Activated naive CD4-positive, alpha-beta T cell treated with anti-CD3 and anti-CD28 coated beads, Interleukin-2, amount 10 ng/mL, durations not matched to agents 7 days and 5 days (primary cell): ENCODE results near the gene GDE1.
"Not testable (repeated sequence)": the region's sequence is repeated elsewhere in the genome, so short reads cannot be mapped to it uniquely, and the experiment has no call there.

Experiments
- CTCF ChIA-PET: fragments of 350-600 bp; sonication (Branson Sonifier 250); formaldehyde crosslinking; loops from one replicate; lab custom pipeline; 2021; ENCODE audit warnings: antibody characterized with exemption; lab: Charles Lee
- DNase-seq: peaks from one replicate; pipeline ENCODE4 v3.0.0-alpha.2; 2020
- H3K27ac Mint-ChIP-seq: one replicate; pipeline ENCODE4 v1.8.0; 2021; ENCODE audit warnings: mild to moderate bottlenecking, moderate library complexity, mixed read lengths
- H3K27me3 Mint-ChIP-seq: one replicate; pipeline ENCODE4 v1.8.0; 2021; ENCODE audit warnings: mild to moderate bottlenecking, mixed read lengths
- H3K36me3 Mint-ChIP-seq: one replicate; pipeline ENCODE4 v1.8.0; 2021; ENCODE audit warnings: mixed read lengths
- H3K4me1 Mint-ChIP-seq: one replicate; pipeline ENCODE4 v1.8.0; 2021; ENCODE audit warnings: mixed read lengths
- H3K4me3 Mint-ChIP-seq: one replicate; pipeline ENCODE4 v1.8.0; 2021; ENCODE audit warnings: mild to moderate bottlenecking, moderate library complexity, mixed read lengths
- H3K9me3 Mint-ChIP-seq: one replicate; pipeline ENCODE4 v1.8.0; 2021; ENCODE audit warnings: mixed read lengths

Gene GDE1, protein sequence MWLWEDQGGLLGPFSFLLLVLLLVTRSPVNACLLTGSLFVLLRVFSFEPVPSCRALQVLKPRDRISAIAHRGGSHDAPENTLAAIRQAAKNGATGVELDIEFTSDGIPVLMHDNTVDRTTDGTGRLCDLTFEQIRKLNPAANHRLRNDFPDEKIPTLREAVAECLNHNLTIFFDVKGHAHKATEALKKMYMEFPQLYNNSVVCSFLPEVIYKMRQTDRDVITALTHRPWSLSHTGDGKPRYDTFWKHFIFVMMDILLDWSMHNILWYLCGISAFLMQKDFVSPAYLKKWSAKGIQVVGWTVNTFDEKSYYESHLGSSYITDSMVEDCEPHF

DNA sequence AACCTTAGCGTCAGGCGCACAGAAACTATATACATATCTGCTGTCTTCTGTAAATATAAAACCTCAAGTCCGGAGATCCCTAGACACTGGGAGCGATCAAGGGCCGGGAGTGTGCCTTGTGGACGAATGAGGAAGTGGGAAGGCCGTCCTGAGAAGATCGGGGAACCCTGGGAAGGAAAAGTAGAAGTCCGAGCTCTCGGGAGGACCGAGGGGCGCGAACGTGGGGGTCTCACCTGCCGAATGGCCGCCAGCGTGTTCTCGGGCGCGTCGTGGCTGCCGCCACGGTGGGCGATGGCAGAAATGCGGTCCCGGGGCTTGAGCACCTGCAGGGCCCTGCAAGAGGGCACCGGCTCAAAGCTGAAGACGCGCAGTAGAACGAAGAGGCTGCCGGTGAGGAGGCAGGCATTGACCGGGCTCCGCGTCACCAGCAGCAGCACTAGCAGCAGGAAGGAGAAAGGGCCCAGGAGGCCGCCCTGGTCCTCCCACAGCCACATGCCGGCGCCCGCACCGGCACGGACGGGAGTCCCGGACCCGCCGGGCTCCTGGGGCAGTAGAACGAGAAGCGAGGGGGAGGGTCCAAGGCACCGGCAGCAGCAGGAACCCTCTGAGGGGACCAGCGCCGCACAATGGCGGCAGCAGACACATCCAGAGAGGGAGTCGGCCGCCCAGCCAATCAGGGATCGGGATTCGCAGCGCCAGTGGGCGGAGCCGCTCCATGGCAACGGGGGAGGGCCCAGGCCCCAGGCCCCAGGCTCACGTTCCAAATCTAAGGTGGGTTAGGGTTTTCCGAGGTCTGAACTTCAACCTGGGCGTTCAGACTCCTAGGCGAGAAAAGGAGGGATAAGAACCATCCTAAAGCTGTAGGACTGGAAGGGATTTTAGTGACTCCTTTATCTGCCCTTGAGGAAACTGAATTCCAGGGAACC, at the start of gene GDE1:
Gene GDE1, minus strand, starts transcription at position 628 of the 926 bp plus-strand sequence. Its CDS starts 134 bp downstream, at position 494.
- peak; percentile 96 for DNase-seq
- H3K27ac Mint-ChIP-seq: peak within 1 kb of the TSS; percentile 92
- CTCF ChIA-PET: no interaction called here
- H3K27me3 Mint-ChIP-seq: no peaks in the 10 kb centered on the region
- H3K4me1 Mint-ChIP-seq: peaks cover 62% of the 10 kb centered on the region
- H3K36me3 Mint-ChIP-seq: peaks cover 21% of the 10 kb centered on the region
- peak within 1 kb of the TSS; percentile 84 for H3K4me3 Mint-ChIP-seq
- no peaks in the 10 kb centered on the region for H3K9me3 Mint-ChIP-seq

DNA sequence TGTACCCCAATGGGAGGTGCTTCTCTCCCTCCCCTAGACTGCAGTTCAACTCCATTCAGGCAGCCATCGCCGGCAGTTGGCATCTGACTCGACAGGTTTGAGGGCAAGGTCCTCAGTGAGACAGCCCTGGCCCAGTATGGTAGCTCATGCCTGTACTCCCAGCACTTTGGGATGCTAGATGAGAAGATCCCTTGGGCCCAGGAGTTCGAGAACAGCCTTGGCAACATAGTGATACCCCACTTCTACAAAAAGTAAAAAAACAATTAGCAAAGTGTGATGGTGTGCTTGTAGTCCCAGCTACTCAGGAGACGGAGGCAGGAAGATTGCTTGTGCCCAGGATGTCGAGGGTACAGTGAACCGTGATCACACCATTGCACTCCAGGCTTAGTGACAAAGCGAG, 45.7 kb upstream of the GDE1 start:
- Mint-ChIP-seq H3K27ac (no peak overlapping the region), H3K9me3 (peaks cover 5% of the 10 kb centered on the region), H3K4me3 (no peak overlapping the region), H3K27me3 (no peaks in the 10 kb centered on the region), H3K36me3 (peaks cover 29% of the 10 kb centered on the region), H3K4me1 (no peaks in the 10 kb centered on the region)
- CTCF ChIA-PET: no interaction called here
- DNase-seq: no peak

DNA sequence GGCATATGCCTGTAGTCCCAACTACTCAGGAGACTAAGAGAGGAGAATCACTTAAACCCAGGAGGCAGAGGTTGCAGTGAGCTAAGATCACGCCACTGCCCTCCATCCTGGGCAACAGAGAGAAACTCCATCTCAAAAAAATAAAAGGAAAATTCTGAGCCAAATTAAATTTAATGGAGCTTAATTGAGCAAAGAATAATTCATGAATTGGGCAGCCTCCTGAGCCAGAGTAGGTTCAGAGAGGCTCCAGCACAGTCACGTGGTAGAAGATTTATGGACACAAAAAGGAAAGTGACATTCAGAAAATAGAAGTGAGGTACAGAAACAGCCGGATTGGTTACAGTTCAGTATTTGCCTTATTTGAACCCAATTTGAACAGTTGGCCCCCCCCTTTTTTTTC, 44.5 kb upstream of the GDE1 start:
- Mint-ChIP-seq H3K27ac (no peak overlapping the region), H3K27me3 (no peaks in the 10 kb centered on the region), H3K9me3 (peaks cover 5% of the 10 kb centered on the region), H3K4me1 (no peaks in the 10 kb centered on the region), H3K36me3 (peaks cover 30% of the 10 kb centered on the region), H3K4me3 (no peak overlapping the region)
- CTCF ChIA-PET: no interaction called here
- no peak for DNase-seq

DNA sequence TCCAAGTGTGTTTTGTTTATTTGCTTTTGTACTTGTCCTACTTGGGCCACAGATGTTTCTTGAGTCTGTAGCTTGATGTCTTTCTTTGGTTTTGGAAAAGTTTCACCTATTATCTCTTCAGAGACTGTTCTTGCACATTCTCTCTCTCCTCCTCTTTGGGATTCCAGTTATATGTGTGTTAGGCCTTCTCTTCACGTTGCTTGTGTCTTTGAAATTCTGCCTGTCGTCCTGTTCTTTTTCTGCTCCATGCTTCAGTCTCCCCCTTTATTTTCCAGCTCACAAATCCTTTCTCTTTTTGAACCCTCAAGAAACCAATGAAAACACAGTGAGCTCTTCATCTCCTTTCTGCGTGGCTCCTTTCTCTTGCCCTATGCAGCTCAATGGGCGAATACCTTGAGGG, 41.5 kb upstream of the GDE1 start:
- H3K4me3 Mint-ChIP-seq: no peak overlapping the region
- peaks cover 21% of the 10 kb centered on the region for H3K36me3 Mint-ChIP-seq
- peaks cover 3% of the 10 kb centered on the region for H3K4me1 Mint-ChIP-seq
- H3K9me3 Mint-ChIP-seq: peaks cover 5% of the 10 kb centered on the region
- H3K27me3 Mint-ChIP-seq: no peaks in the 10 kb centered on the region
- CTCF ChIA-PET: interaction anchor here (1.0 to 1.6 kb wide), 4 partner anchors 10 to 344 kb away, joined by 3 read pairs; no protein-coding TSS in a partner anchor
- no peak overlapping the region for H3K27ac Mint-ChIP-seq
- DNase-seq: no peak

DNA sequence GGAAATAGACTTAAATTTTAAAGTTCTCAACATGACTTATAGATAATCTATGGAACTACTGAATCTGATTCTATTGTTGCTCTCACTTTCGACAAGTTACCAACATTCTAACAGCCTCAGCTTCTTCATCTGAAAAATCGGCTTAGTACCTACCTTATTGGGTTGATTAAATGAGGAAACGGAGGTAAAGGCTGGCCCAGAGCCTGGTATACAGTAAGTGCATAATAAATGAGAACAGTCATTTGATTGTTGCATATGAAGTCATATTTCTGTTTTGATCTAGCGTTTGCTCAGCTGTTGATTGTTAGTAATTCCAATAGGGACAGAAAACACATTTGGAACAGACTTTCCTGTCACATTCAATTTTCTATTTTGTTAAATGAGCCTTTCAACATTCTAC, 38.2 kb upstream of the GDE1 start:
- no peak for DNase-seq
- CTCF ChIA-PET: interaction anchor here (1.4 kb wide), 1 partner anchor 347 kb away, joined by 4 read pairs; no protein-coding TSS in a partner anchor

DNA sequence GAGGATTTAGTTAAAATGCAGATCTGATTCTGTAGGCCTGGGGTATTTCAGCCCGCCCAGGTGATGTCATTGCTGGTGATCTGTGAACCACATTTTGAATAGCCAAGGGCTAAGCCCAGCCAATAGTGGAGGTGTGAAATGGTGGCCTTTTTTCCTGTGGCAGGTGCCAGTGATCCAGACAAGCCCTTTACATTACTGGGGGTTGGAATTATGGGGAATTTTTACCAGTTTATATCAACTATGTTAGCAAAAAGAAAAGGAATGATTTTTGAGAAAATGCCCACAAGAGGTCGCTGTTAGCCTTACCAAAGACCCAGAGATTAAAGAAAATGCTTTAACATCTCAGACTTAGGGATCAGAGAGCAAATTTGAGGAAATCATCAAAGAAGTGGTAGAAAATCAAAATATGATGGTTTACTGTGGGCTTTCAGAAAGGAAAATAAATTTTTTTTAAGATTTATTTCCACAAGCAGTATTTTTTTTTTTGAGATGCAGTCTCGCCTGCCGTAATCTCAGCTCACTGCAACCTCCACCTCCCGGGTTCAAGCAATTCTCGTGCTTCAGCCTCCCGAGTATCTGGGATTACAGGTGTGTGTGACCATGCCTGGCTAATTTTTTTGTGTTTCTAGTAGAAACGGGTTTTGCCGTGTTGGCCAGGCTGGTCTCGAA, 37.5 kb upstream of the GDE1 start:
- Mint-ChIP-seq H3K36me3 (peaks cover 11% of the 10 kb centered on the region), H3K4me1 (peaks cover 20% of the 10 kb centered on the region), H3K27me3 (no peaks in the 10 kb centered on the region), H3K4me3 (no peak overlapping the region), H3K27ac (no peak overlapping the region), H3K9me3 (peaks cover 5% of the 10 kb centered on the region)
- CTCF ChIA-PET: interaction anchor here (0.6 to 1.4 kb wide), 4 partner anchors 12 to 348 kb away, joined by 3 to 4 read pairs (median 3); no protein-coding TSS in a partner anchor
- DNase-seq: no peak

More for the DNA sequence above, 38.2 kb upstream of the GDE1 start:
- Mint-ChIP-seq H3K36me3 (peaks cover 11% of the 10 kb centered on the region), H3K27me3 (no peaks in the 10 kb centered on the region), H3K9me3 (peaks cover 5% of the 10 kb centered on the region), H3K27ac (no peak overlapping the region), H3K4me1 (peaks cover 15% of the 10 kb centered on the region), H3K4me3 (no peak overlapping the region)

DNA sequence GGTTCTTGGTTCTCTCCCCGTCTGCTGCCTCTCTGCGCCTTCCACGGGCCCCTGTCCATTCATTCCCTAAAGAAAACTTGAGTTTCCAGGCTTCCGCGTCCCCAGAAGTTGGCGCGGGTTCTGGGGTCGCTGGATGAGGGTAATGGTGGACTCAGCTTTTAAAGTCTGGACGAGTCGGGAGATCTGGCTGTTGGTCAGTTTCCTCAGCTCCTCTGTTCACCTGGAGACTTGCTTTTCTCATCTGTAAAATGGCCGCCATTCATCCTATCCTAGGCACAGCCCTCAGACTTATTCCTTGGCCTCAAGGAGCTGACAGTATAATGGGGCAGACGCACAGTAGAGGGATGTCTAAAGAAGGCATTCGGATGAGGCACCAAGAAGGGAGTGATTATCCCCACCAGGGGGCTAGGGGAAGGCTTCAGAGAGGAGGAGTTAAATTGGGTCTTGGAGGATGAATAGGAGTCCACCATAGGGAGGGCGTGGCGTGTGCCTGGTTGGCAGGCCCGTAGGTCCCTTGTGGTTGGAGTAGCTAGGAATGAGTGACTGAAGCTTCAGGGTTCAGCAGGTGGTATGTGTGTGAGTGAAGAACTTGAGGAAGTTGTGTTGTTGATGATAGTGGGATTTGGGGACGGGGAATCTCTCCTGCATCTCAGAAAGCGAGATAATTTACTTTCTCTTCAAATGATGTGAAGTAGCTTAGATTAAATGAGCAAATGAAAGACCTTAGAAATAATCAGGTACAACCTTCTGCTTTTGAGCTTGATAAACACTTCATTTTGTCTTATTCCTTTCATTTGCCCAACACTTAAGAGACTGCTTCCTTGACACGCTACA, 34.3 kb upstream of the GDE1 start:
- DNase-seq: peak; percentile 39
- Mint-ChIP-seq H3K27me3 (no peaks in the 10 kb centered on the region), H3K9me3 (no peaks in the 10 kb centered on the region), H3K4me3 (peak overlapping the region; percentile 92), H3K36me3 (peaks cover 5% of the 10 kb centered on the region), H3K4me1 (peaks cover 26% of the 10 kb centered on the region), H3K27ac (peak overlapping the region; percentile 90)
- CTCF ChIA-PET: interaction anchor here (0.6 to 3.3 kb wide), 13 partner anchors 10 to 344 kb away, joined by 3 to 14 read pairs (median 4); no protein-coding TSS in a partner anchor

DNA sequence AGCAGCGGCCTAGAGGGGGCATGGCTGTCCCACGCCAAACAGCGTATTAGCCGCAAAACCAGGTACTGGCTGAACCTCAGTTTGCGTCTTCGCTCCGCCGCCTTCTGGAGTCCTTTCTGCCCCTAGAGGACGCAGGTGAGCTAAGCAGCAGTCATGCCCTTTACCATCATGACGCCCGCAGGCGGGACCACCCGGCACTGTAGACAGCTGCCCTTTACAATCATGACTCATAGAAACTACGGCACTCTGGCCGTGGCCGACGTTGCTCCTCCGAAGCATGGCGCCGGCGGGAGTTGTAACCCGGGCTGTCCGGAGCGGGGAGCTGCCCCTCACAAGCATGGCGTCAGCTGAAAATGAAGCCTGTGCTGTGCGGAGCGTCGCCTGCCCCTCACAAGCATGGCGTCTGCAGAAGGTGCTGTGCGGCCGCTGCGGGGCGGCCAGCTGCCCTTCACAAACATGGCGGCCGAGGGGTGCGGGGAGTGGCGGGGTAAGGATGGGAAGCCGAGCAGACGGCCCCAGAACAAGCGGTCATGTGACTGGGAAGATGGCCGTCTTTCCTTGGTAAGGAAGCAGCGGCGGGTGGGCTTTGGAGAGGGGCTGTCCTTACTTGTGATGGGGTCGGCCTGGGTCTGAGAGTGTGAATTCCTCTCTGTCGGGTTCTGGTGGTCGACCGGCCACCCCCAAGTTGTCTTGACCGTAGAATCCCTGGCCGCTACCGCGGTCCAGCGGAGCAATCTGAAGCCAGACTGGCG, 33.5 kb upstream of the GDE1 start, which contains the start of gene VPS35L:
Gene VPS35L, plus strand, starts transcription at position 518 of the 752 bp plus-strand sequence. Its CDS starts 27 bp downstream, at position 545.
- CTCF ChIA-PET: interaction anchor here (0.8 to 3.3 kb wide), 10 partner anchors 9 to 331 kb away, joined by 3 to 14 read pairs (median 4); no protein-coding TSS in a partner anchor
- peak within 1 kb of the TSS; percentile 92 for H3K4me3 Mint-ChIP-seq
- peak; percentile 98 for DNase-seq
- H3K27ac Mint-ChIP-seq: peak within 1 kb of the TSS; percentile 90
- peaks cover 5% of the 10 kb centered on the region for H3K36me3 Mint-ChIP-seq
- H3K4me1 Mint-ChIP-seq: peaks cover 26% of the 10 kb centered on the region
- H3K9me3 Mint-ChIP-seq: no peaks in the 10 kb centered on the region
- H3K27me3 Mint-ChIP-seq: no peaks in the 10 kb centered on the region

DNA sequence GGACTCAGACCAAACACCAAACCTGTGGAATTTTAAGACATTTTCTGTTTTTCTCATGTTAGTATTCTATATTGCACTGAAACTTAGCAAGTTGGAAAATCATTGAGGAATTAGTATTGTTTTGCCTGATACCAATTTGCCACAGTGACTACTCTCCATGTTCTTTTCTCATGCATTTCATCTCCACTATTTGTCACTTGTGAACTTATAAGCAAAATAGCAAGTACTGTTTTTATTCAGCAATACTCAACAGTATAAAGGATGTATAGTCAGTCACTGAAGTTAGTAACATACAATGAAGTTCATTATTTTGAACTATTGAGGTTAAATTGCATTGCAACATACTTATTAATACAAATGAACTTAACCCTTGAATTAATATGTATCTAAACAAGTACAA, 27.8 kb upstream of the GDE1 start:
- H3K36me3 Mint-ChIP-seq: peaks cover 12% of the 10 kb centered on the region
- no peaks in the 10 kb centered on the region for H3K9me3 Mint-ChIP-seq
- H3K4me3 Mint-ChIP-seq: no peak overlapping the region
- CTCF ChIA-PET: interaction anchor here (1.5 kb wide), 1 partner anchor 9 kb away, joined by 3 read pairs; no protein-coding TSS in a partner anchor
- DNase-seq: no peak
- H3K27ac Mint-ChIP-seq: no peak overlapping the region
- peaks cover 7% of the 10 kb centered on the region for H3K4me1 Mint-ChIP-seq
- no peaks in the 10 kb centered on the region for H3K27me3 Mint-ChIP-seq

DNA sequence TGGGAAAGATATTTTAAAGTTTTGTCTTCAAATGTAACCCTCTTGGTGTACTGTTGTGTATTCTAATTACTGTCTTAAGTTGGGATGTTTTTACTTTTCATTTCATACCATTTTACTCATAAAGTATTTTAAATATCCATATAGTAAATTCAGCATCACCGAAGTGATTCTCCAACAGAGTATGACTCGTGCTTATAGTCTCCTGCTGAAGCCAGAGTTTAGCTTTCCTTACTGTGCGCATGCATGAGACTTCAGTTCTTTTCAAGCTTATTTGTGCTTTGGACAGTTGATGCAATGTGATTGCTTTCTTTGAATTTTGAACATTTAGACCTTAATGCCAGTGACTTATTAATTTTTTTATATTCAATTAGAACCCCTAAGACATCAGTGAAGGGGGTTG, 26.2 kb upstream of the GDE1 start:
- Mint-ChIP-seq H3K27ac (no peak overlapping the region), H3K36me3 (peaks cover 25% of the 10 kb centered on the region), H3K4me1 (peaks cover 10% of the 10 kb centered on the region), H3K4me3 (no peak overlapping the region), H3K27me3 (no peaks in the 10 kb centered on the region), H3K9me3 (no peaks in the 10 kb centered on the region)
- no peak for DNase-seq
- CTCF ChIA-PET: no interaction called here

DNA sequence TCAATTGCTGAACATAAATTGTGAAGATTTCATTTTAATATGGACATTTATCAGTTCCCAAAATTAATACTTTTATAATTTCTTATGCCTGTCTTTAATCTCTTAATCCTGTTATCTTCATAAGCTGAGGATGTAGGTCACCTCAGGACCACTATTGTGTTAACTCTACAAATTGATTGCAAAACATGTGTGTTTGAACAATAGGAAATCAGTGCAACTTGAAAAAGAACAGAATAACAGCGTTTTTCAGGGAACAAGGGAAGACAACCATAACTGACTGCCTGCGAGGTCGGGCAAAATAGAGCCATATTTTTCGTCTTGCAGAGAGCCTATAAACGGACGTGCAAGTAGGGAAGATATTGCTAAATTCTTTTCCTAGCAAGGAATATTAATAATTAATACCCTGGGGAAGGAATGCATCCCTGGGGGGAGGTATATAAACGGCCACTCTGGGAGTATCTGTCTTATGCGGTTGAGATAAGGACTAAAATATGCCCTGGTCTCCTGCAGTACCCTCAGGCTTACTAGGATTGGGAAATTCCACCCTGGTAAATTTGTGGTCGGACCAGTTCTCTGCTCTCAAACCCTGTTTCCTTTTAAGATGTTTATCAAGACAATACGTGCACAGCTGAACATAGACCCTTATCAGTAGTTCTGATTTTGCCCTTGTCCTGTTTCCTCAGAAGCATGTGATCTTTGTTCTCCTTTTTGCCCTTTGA, 21.5 kb upstream of the GDE1 start:
- not testable (repeated sequence) for H3K27me3 Mint-ChIP-seq, H3K4me1 Mint-ChIP-seq, H3K9me3 Mint-ChIP-seq, H3K4me3 Mint-ChIP-seq, DNase-seq
- Mint-ChIP-seq H3K36me3 (peaks cover 42% of the 10 kb centered on the region), H3K27ac (peak overlapping the region; percentile 58)
- CTCF ChIA-PET: interaction anchor here (1.4 kb wide), 1 partner anchor 14 kb away, joined by 4 read pairs; no protein-coding TSS in a partner anchor
